Peyer's patch (tissue), 4 donors: Measurements from ENCODE around the gene CHAC1. TPM values are rescaled to one million over a fixed set of nuclear protein-coding genes. Genes with fewer than 3 reads are reported as not detected.
"Not testable (repeated sequence)": the region's sequence is repeated elsewhere in the genome, so short reads cannot be mapped to it uniquely, and the experiment has no call there.

ENCODE experiments used
- DNase-seq, 3 donors: peaks; one replicate each; pipeline ENCODE4 v3.0.0-alpha.2; 2017 to 2019
- H3K27ac ChIP-seq, 4 donors: fragments of 200-600 bp; sonication (generic); one replicate each; pipeline ENCODE4 v1.5.1; 2016 to 2019
- H3K27me3 ChIP-seq, 2 donors: fragments of 200-600 bp; sonication (generic); one replicate each; pipeline ENCODE4 v1.5.1; 2019
- H3K36me3 ChIP-seq, 3 donors: fragments of 200-600 bp; sonication (generic); one replicate each; pipeline ENCODE4 v1.5.1; 2016 to 2019
- H3K4me1 ChIP-seq, 4 donors: fragments of 200-600 bp; sonication (generic); one replicate each; pipeline ENCODE4 v1.5.1; 2016 to 2019
- H3K4me3 ChIP-seq, 4 donors: fragments of 200-600 bp; sonication (generic); 1 replicate in 3 of 4; 2 replicates in 1 of 4; pipeline ENCODE4 v1.5.1; 2016 to 2019; ENCODE audit warnings: mild to moderate bottlenecking in 1 of 4
- H3K9me3 ChIP-seq, 4 donors: fragments of 200-600 bp; sonication (generic); one replicate each; pipeline ENCODE4 v1.5.1; 2016 to 2019; ENCODE audit warnings: mild to moderate bottlenecking in 1 of 4
- CTCF ChIP-seq, 6 experiments: fragments of 450-650 bp in 4 of 6; fragments of 200-600 bp in 2 of 6; sonication (generic) in 1 of 6; IDR thresholded peaks; one replicate each; pipeline ENCODE4 v1.5.1; 2017 to 2019; ENCODE audit warnings: antibody characterized with exemption in 6 of 6, mild to moderate bottlenecking in 3 of 6, moderate library complexity in 1 of 6
- POLR2A ChIP-seq, 2 donors: fragments of 450-650 bp; IDR thresholded peaks; one replicate each; pipeline ENCODE4 v1.5.1; 2017; ENCODE audit warnings: antibody characterized with exemption in 2 of 2, mild to moderate bottlenecking in 2 of 2, moderate library complexity in 2 of 2
- total RNA-seq, 4 donors: library from RNA; depleted of rRNA; stranded (reverse); fragments of >200 nt; gene quantifications; one replicate each; pipeline ENCODE4 v1.1.0, GENCODE V29; 2016

CHAC1 gene
- total RNA-seq, 4 donors from 2014 or later: 2.4 TPM; not detected in 3

GRCh38 chr15:40958146-40958545 lies 4.9 kb downstream of the CHAC1 start:
- Histone ChIP-seq H3K9me3 (no peaks in the 10 kb centered on the region), H3K36me3 (no peaks in the 10 kb centered on the region), H3K27me3 (no peaks in the 10 kb centered on the region), H3K27ac (peak overlapping the region in 1 of 4 donors; percentile 4), H3K4me3 (no peak overlapping the region), H3K4me1 (peaks cover 0 to 17% (median 0%) of the 10 kb centered on the region in 4 donors)
- TF ChIP-seq CTCF (IDR thresholded peaks at IDR 0.05) (no peak), POLR2A (IDR thresholded peaks at IDR 0.05) (no peak)
- DNase-seq: peak in 1 of 3 donors; percentile 34

GRCh38 chr15:40958723-40959122 lies 5.5 kb downstream of the CHAC1 start:
- peak in 1 of 3 donors; percentile 10 for DNase-seq
- no peak overlapping the region for H3K27ac ChIP-seq
- H3K4me3 ChIP-seq: no peak overlapping the region
- TF ChIP-seq POLR2A (IDR thresholded peaks at IDR 0.05): no peak
- TF ChIP-seq CTCF (IDR thresholded peaks at IDR 0.05): no peak
- no peaks in the 10 kb centered on the region for H3K9me3 ChIP-seq
- peaks cover 0 to 17% (median 0%) of the 10 kb centered on the region in 4 donors for H3K4me1 ChIP-seq
- no peaks in the 10 kb centered on the region for H3K36me3 ChIP-seq
- no peaks in the 10 kb centered on the region for H3K27me3 ChIP-seq

- Histone ChIP-seq H3K4me3 (no peak overlapping the region), H3K4me1 (peaks cover 0 to 17% (median 0%) of the 10 kb centered on the region in 4 donors), H3K27me3 (no peaks in the 10 kb centered on the region), H3K9me3 (no peaks in the 10 kb centered on the region), H3K27ac (no peak overlapping the region), H3K36me3 (no peaks in the 10 kb centered on the region)
- DNase-seq: peak in 1 of 3 donors; percentile 30
- TF ChIP-seq CTCF (IDR thresholded peaks at IDR 0.05) (no peak), POLR2A (IDR thresholded peaks at IDR 0.05) (no peak)
Observed at GRCh38 chr15:40959331-40960141, 6.3 kb downstream of the CHAC1 start.

GRCh38 chr15:40960151-40960885 lies 7.0 kb downstream of the CHAC1 start:
- H3K4me3 ChIP-seq: no peak overlapping the region
- TF ChIP-seq POLR2A (IDR thresholded peaks at IDR 0.05) (no peak), CTCF (IDR thresholded peaks at IDR 0.05) (no peak)

GRCh38 chr15:40960925-40961324 lies 7.7 kb downstream of the CHAC1 start:
- H3K4me3 ChIP-seq: no peak overlapping the region
- no peaks in the 10 kb centered on the region for H3K27me3 ChIP-seq
- peak in 2 of 3 donors; percentile 70 to 76 for DNase-seq
- TF ChIP-seq CTCF (IDR thresholded peaks at IDR 0.05) (peak in 3 of 6 experiments; percentile 26 to 32 (median 31)), POLR2A (IDR thresholded peaks at IDR 0.05) (no peak)
- peaks cover 0 to 17% (median 0%) of the 10 kb centered on the region in 4 donors for H3K4me1 ChIP-seq
- no peaks in the 10 kb centered on the region for H3K9me3 ChIP-seq
- no peaks in the 10 kb centered on the region for H3K36me3 ChIP-seq
- H3K27ac ChIP-seq: no peak overlapping the region

More at GRCh38 chr15:40960151-40960885, 7.0 kb downstream of the CHAC1 start:
- Histone ChIP-seq H3K27me3 (no peaks in the 10 kb centered on the region), H3K27ac (no peak overlapping the region), H3K9me3 (no peaks in the 10 kb centered on the region), H3K36me3 (no peaks in the 10 kb centered on the region), H3K4me1 (peaks cover 0 to 17% (median 0%) of the 10 kb centered on the region in 4 donors)
- no peak for DNase-seq

GRCh38 chr15:40961740-40962139 lies 8.5 kb downstream of the CHAC1 start:
- peaks cover 0 to 12% (median 0%) of the 10 kb centered on the region in 4 donors for H3K4me1 ChIP-seq
- not testable (repeated sequence) for H3K36me3 ChIP-seq, H3K27ac ChIP-seq, H3K9me3 ChIP-seq, H3K4me3 ChIP-seq, DNase-seq, H3K27me3 ChIP-seq

- H3K36me3 ChIP-seq, H3K27ac ChIP-seq, H3K4me3 ChIP-seq, H3K27me3 ChIP-seq, H3K4me1 ChIP-seq, H3K9me3 ChIP-seq, DNase-seq: not testable (repeated sequence)
Observed at GRCh38 chr15:40962317-40962716, 9.0 kb downstream of the CHAC1 start.
